ENCODE data around the gene ESYT1.
"Not testable (repeated sequence)": the region's sequence is repeated elsewhere in the genome, so short reads cannot be mapped to it uniquely, and the experiment has no call there.

Gene ESYT1

DNA sequence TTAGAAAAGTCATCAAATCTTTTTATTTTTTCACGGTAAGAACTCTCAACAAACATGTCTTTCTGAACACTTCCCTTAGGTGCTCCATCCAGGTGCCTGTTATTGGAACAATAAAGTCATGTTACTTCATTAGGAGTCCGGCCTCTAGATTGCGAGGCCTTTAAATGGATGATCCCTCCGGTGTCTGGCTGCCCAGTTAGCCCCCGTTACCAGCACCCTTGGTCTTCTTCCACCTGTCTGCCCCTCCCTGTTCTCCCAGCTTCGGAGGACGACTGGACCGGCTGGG lies 24.3 kb upstream of the ESYT1 start:
- DNase-seq (ENCODE audit: low spot score) = no peak

DNA sequence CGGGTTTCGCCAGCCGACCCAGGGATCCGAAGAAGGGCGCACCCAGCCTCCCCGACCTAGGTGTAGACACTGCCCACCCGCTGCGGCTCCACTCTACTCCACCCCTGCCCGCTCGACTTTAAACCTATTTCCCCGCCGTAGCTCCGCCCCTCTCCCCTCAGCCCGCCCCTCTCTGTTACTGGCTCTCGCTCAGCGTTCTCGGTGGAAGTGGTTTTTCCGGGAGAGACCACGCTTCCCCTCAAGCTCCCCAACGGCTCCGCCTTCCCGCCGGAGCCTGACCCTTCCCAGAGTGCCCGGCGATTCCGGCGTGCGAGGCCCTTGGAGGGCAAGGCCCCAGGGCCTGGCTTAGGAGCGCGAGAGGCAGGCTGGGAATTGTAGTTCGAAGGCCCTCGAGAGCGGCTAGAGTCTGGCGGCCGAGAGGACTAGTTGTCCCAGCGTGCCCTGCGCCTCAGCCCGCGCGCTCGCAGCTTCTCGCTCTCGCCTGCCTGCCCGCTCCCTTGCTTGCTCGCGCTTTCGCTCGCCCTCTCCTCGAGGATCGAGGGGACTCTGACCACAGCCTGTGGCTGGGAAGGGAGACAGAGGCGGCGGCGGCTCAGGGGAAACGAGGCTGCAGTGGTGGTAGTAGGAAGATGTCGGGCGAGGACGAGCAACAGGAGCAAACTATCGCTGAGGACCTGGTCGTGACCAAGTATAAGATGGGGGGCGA lies 23.8 kb upstream of the ESYT1 start, which contains the start of gene PA2G4:
PA2G4 (plus strand) TSS at position 451 of the 706 bp plus-strand sequence; CDS start at position 630, 179 bp downstream.
- DNase-seq (ENCODE audit: low spot score) = peak; percentile 99

- DNase-seq (ENCODE audit: low spot score) = peak; percentile 22
These were observed 23.1 kb upstream of the ESYT1 start for GRCh38 chr12:56104815-56105608.

DNA sequence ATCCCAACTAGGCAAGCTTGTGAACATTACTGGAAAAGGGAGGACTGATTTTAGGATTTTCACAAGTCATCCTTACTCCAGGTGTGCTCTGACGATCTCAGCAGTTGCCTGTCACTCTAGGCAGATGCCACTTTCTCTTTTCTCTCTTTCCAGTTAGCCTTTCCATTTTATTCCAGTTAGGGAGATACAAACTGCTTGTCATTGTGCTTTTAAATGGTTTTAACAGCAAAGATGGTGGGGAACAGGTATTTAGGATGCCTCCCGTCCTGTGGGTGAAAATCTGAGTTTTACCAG lies 22.5 kb upstream of the ESYT1 start:
- DNase-seq (ENCODE audit: low spot score) = no peak

GRCh38 chr12:56107242-56107641 lies 20.8 kb upstream of the ESYT1 start:
- DNase-seq (ENCODE audit: low spot score) = no peak

GRCh38 chr12:56110571-56110970 lies 17.5 kb upstream of the ESYT1 start:
- no peak for DNase-seq (ENCODE audit: low spot score)

DNA sequence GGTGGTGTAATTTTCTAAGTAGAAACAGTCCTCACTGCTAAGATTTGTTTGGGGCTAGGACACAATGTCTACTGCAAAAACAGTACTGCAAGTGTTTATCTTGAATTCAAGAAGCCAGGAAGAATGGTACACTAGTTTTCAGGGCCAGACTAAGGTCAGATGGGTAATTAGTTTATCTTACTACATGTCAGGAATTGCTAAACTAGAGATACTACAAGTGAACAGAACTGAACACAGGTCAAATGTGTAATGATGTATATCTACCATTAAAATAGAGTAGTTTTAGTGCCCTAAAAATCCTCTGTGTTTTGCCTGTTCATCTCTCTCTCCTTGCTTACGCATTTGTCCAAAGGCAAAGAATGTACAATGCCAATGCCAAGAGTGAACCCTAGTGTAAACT lies 14.0 kb upstream of the ESYT1 start:
- no peak for DNase-seq (ENCODE audit: low spot score)

DNA sequence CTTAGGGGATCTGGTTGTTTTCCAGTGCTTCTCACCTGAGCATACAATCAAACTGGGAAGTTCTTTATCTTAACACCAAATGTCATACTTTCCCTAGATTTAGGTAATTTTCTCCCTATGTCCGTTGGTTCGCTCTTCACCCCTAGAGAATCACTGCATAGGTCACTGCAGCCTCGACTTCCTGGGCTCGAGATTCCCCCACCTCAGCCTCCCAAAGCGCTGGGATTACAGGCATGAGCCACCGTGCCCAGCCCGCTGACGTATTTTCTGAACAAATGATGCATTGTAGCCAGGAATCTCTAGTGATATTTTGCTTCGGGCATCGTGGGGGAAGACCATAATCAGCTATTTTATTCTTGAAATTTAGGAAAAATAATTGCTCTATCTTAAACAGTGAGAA lies 12.7 kb upstream of the ESYT1 start:
- DNase-seq (ENCODE audit: low spot score) = peak; percentile 32

- peak; percentile 88 for DNase-seq (ENCODE audit: low spot score)
These were observed 11.6 kb upstream of the ESYT1 start, which contains the start of gene RPL41 for GRCh38 chr12:56116267-56117081. RPL41 (plus strand) TSS chr12:56116633.

- DNase-seq (ENCODE audit: low spot score) = not testable (repeated sequence)
These were observed 10.9 kb upstream of the ESYT1 start for GRCh38 chr12:56117082-56117706.

- DNase-seq (ENCODE audit: low spot score) = peak; percentile 99
These were observed 10.0 kb upstream of the ESYT1 start, which contains the start of gene ZC3H10 for GRCh38 chr12:56117778-56118687. ZC3H10 (plus strand) TSS chr12:56118266; CDS start chr12:56120563, 2,297 bp downstream.

- no peak for DNase-seq (ENCODE audit: low spot score)
These were observed 9.2 kb upstream of the ESYT1 start for GRCh38 chr12:56118688-56119357.

- DNase-seq (ENCODE audit: low spot score) = peak; percentile 92
These were observed 8.7 kb upstream of the ESYT1 start for GRCh38 chr12:56119361-56119796.

- peak; percentile 69 for DNase-seq (ENCODE audit: low spot score)
These were observed 7.8 kb upstream of the ESYT1 start for GRCh38 chr12:56120158-56120846.

GRCh38 chr12:56121204-56121870 lies 6.7 kb upstream of the ESYT1 start:
- DNase-seq (ENCODE audit: low spot score) = no peak

DNA sequence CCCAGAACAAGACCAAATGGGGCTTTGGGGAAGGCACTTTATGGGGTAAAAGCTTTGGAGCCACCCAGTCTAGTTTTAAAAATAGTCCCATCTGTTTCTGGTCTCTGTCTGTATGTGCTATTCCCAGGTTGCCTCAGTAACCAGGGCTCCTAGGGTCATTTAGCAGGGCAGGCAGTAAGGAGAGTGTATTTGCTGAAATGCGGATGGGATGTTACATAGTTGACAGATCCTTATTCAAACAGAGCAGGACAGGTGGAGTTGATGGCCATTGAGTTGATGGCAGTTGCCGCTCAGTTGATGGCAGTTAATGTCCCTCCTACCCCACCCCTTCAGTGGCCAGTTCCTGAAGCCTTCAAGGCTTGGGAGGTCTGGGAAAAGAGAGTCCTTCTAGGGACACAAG lies 5.4 kb upstream of the ESYT1 start:
- no peak for DNase-seq (ENCODE audit: low spot score)

DNA sequence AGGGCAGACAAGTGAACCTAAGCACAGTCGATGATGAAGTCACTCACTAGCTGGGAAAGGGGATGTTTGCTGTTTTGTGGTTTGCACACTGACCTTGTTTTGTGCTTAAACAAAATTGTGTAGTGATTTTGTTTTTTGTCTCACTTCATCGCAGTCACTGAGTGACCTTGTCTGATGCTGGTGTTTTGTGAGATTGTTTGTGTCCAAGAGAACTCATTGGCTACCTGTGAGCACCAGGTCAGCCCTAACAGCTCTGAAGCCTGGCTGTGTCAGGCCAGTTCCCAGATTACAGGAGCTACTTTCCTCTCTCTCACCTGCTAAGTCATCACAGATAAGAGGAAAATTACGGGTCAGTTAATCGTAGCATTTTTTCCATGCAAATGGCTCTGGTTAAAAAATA lies 3.9 kb upstream of the ESYT1 start:
- DNase-seq (ENCODE audit: low spot score) = no peak

- DNase-seq (ENCODE audit: low spot score) = no peak
These were observed 1.3 kb upstream of the ESYT1 start for GRCh38 chr12:56126732-56127239.

GRCh38 chr12:56127485-56127887 lies 581 bp upstream of the ESYT1 start:
- DNase-seq (ENCODE audit: low spot score) = no peak

Data from SW480 (cell line).